CD14-positive monocyte (primary cell): ENCODE measurements around the gene CELF5. TPM values are rescaled to one million over a fixed set of nuclear protein-coding genes. Genes with fewer than 3 reads are reported as not detected.

Experiments used
- DNase-seq, 3 donors: peaks; one replicate each; pipeline ENCODE4 v3.0.0-alpha.2; 2011 to 2022
- H2AFZ ChIP-seq: 2 replicates; pipeline ENCODE4 v1.6.0; 2012; ENCODE audit warnings: mild to moderate bottlenecking, low read depth, low read length, inconsistent platforms; ENCODE audit not compliant: insufficient read depth, poor library complexity, severe bottlenecking
- H3K27ac ChIP-seq, 2 donors: 1 replicate in 1 of 2; 2 replicates in 1 of 2; pipeline ENCODE4 v1.5.1; 2012 to 2013; ENCODE audit warnings: low read length in 2 of 2, control low read depth in 1 of 2, inconsistent platforms in 1 of 2, low read depth in 1 of 2, mild to moderate bottlenecking in 1 of 2
- H3K27me3 ChIP-seq, 2 donors: one replicate each; pipeline versions ENCODE4 v1.6.0 to v1.6.1; 2011 to 2013; ENCODE audit warnings: low read length in 2 of 2; ENCODE audit not compliant: control insufficient read depth in 2 of 2, insufficient read depth in 2 of 2
- H3K36me3 ChIP-seq, 2 donors: replicated peaks in 1 of 2; 1 replicate in 1 of 2; 2 replicates in 1 of 2; pipeline versions ENCODE4 v1.5.1 to v1.6.1; 2012 to 2013; ENCODE audit warnings: low read length in 2 of 2, control low read depth in 1 of 2, inconsistent platforms in 1 of 2, mild to moderate bottlenecking in 1 of 2; ENCODE audit not compliant: insufficient read depth in 2 of 2, control insufficient read depth in 1 of 2
- H3K4me1 ChIP-seq, 2 donors: 1 replicate in 1 of 2; 2 replicates in 1 of 2; pipeline versions ENCODE4 v1.5.1 to v1.6.1; 2012 to 2013; ENCODE audit warnings: low read length in 2 of 2, control low read depth in 1 of 2, inconsistent platforms in 1 of 2, mild to moderate bottlenecking in 1 of 2, moderate library complexity in 1 of 2; ENCODE audit not compliant: insufficient read depth in 2 of 2, control insufficient read depth in 1 of 2
- H3K4me2 ChIP-seq: replicated peaks from 2 replicates; pipeline ENCODE3; 2012; ENCODE audit warnings: low read length, moderate library complexity, mild to moderate bottlenecking; ENCODE audit not compliant: poor library complexity, severe bottlenecking; ENCODE audit errors: extremely low read depth
- H3K4me3 ChIP-seq, 3 experiments: fragments of 200-600 bp in 1 of 3; sonication (generic) in 1 of 3; replicated peaks in 1 of 3; 1 replicate in 2 of 3; 2 replicates in 1 of 3; pipeline ENCODE4 v1.5.1; 2011 to 2013; ENCODE audit warnings: low read length in 3 of 3, mild to moderate bottlenecking in 3 of 3, control low read depth in 2 of 3, low read depth in 2 of 3, inconsistent platforms in 1 of 3, moderate library complexity in 1 of 3
- H3K79me2 ChIP-seq: 2 replicates; pipeline ENCODE4 v1.6.0; 2012; ENCODE audit warnings: mild to moderate bottlenecking, control low read depth, inconsistent platforms, low read length, moderate library complexity; ENCODE audit not compliant: insufficient read depth
- H3K9ac ChIP-seq: 2 replicates; pipeline ENCODE4 v1.6.0; 2017; ENCODE audit warnings: low read length, mild to moderate bottlenecking; ENCODE audit not compliant: insufficient read depth, poor library complexity, severe bottlenecking
- H3K9me3 ChIP-seq, 2 donors: replicated peaks in 1 of 2; 1 replicate in 1 of 2; 2 replicates in 1 of 2; pipeline versions ENCODE4 v1.5.1 to v1.6.1; 2012 to 2013; ENCODE audit warnings: low read length in 2 of 2, control low read depth in 1 of 2; ENCODE audit not compliant: control insufficient read depth in 1 of 2, insufficient read depth in 1 of 2
- H4K20me1 ChIP-seq: 2 replicates; pipeline ENCODE4 v1.6.0; 2012; ENCODE audit warnings: mild to moderate bottlenecking, low read length, control low read depth, moderate library complexity; ENCODE audit not compliant: insufficient read depth
- H3K27ac Mint-ChIP-seq, 7 donors: one replicate each; pipeline ENCODE4 v1.8.0; 2020; ENCODE audit warnings: mild to moderate bottlenecking in 7 of 7, mixed read lengths in 7 of 7, moderate library complexity in 6 of 7, inconsistent platforms in 2 of 7
- H3K27me3 Mint-ChIP-seq, 3 donors: one replicate each; pipeline ENCODE4 v1.8.0; 2021 to 2022; ENCODE audit warnings: low read depth in 3 of 3, mild to moderate bottlenecking in 3 of 3, mixed read lengths in 3 of 3, moderate library complexity in 3 of 3, inconsistent platforms in 1 of 3
- H3K36me3 Mint-ChIP-seq, 2 donors: one replicate each; pipeline ENCODE4 v1.8.0; 2020; ENCODE audit warnings: mixed read lengths in 2 of 2, inconsistent platforms in 1 of 2, mild to moderate bottlenecking in 1 of 2
- H3K4me1 Mint-ChIP-seq: one replicate; pipeline ENCODE4 v1.8.0; 2020; ENCODE audit warnings: mild to moderate bottlenecking, mixed read lengths
- H3K4me3 Mint-ChIP-seq, 2 donors: one replicate each; pipeline ENCODE4 v1.8.0; 2020; ENCODE audit warnings: mild to moderate bottlenecking in 2 of 2, mixed read lengths in 2 of 2, moderate library complexity in 1 of 2
- H3K9me3 Mint-ChIP-seq, 7 donors: one replicate each; pipeline ENCODE4 v1.8.0; 2020 to 2022; ENCODE audit warnings: mixed read lengths in 7 of 7, mild to moderate bottlenecking in 6 of 7, moderate library complexity in 6 of 7, inconsistent platforms in 2 of 7
- CTCF ChIP-seq: fragments of 200-600 bp; IDR thresholded peaks from one replicate; pipeline ENCODE4 v1.8.0; 2022; ENCODE audit warnings: antibody characterized with exemption, mild to moderate bottlenecking
- WGBS: methylation state at CpG from one replicate; pipeline ENCODE4 v1.1.5; 2013; ENCODE audit warnings: missing lambda C conversion rate; ENCODE audit not compliant: insufficient coverage; 5-methylcytosine and 5-hydroxymethylcytosine counted together
- intact Hi-C, 2 donors: fragments of 100-400 bp; cut with micrococcal nuclease; formaldehyde crosslinking; loops; one replicate each; pipeline versions ENCODE4 v1.15.0 to v1.15.1; 2023
- polyA plus RNA-seq, 3 donors: library from polyadenylated mRNA; depleted of rRNA in 1 of 3; unstranded in 2 of 3; stranded (reverse) in 1 of 3; fragments of 300-500 nt in 2 of 3; fragments of >200 nt in 1 of 3; fragmentation: Illumina TruSeq in 2 of 3; gene quantifications; 1 replicate in 2 of 3; 2 replicates in 1 of 3; pipeline ENCODE4 v1.2.3, GENCODE V29; 2012 to 2021

CELF5 gene
- polyA plus RNA-seq, 3 donors = not detected

GRCh38 chr19:3269916-3270671 is 45.6 kb downstream of the CELF5 start:
- Histone ChIP-seq H3K36me3 (no peaks in the 10 kb centered on the region), H4K20me1 (no peaks in the 10 kb centered on the region), H3K4me1 (peaks cover 0 to 2% of the 10 kb centered on the region in 2 donors), H3K4me2 (no peak overlapping the region), H3K27ac (no peak overlapping the region), H3K79me2 (no peaks in the 10 kb centered on the region), H3K9me3 (peaks cover 12 to 14% of the 10 kb centered on the region in 2 donors), H2AFZ (no peak overlapping the region), H3K27me3 (peaks cover 10 to 43% of the 10 kb centered on the region in 2 donors), H3K4me3 (no peak overlapping the region), H3K9ac (no peak overlapping the region)
- Mint-ChIP-seq H3K36me3 (no peaks in the 10 kb centered on the region), H3K27ac (no peak overlapping the region), H3K4me1 (peaks cover 3% of the 10 kb centered on the region), H3K4me3 (peak overlapping the region in 1 of 2 donors; percentile 66), H3K9me3 (peaks cover 5 to 26% (median 18%) of the 10 kb centered on the region in 7 donors), H3K27me3 (peaks cover 52 to 70% (median 63%) of the 10 kb centered on the region in 3 donors)
- 9% methylated on average over 43 of the region's 47 CpGs for WGBS
- TF ChIP-seq CTCF = no peak
- no peak for DNase-seq
- intact Hi-C loops = no loop called here

- Histone ChIP-seq H3K9me3 (peaks cover 12 to 14% of the 10 kb centered on the region in 2 donors), H3K27ac (no peak overlapping the region), H3K79me2 (no peaks in the 10 kb centered on the region), H3K36me3 (no peaks in the 10 kb centered on the region), H3K4me3 (no peak overlapping the region), H2AFZ (no peak overlapping the region), H3K4me1 (peaks cover 7 to 9% of the 10 kb centered on the region in 2 donors), H3K9ac (no peak overlapping the region), H3K4me2 (no peak overlapping the region), H4K20me1 (no peaks in the 10 kb centered on the region), H3K27me3 (peaks cover 10 to 48% of the 10 kb centered on the region in 2 donors)
- WGBS = no CpG with 5 or more reads among the region's 11 CpGs
- no peak overlapping the region for H3K27ac Mint-ChIP-seq
- no peaks in the 10 kb centered on the region for H3K36me3 Mint-ChIP-seq
- peak overlapping the region in 1 of 2 donors; percentile 47 for H3K4me3 Mint-ChIP-seq
- peaks cover 5 to 27% (median 20%) of the 10 kb centered on the region in 7 donors for H3K9me3 Mint-ChIP-seq
- intact Hi-C loops = no loop called here
- peak in 1 of 3 donors; percentile 14 for DNase-seq
- H3K27me3 Mint-ChIP-seq = peaks cover 55 to 74% (median 69%) of the 10 kb centered on the region in 3 donors
- H3K4me1 Mint-ChIP-seq = peaks cover 8% of the 10 kb centered on the region
- no peak for TF ChIP-seq CTCF
These were observed 46.4 kb downstream of the CELF5 start for GRCh38 chr19:3270902-3271301.
